H1 (cell line): ENCODE data around the gene SERPINH1. TPM values are rescaled to one million over a fixed set of nuclear protein-coding genes. Genes with fewer than 3 reads are reported as not detected.

ENCODE experiments used
- ASH2L ChIP-seq: fragments of 200-600, 300-600 bp; sonication (generic); IDR thresholded peaks from one replicate; pipeline ENCODE4 v1.7.1; 2017; ENCODE audit warnings: low read length
- BRCA1 ChIP-seq: IDR thresholded peaks from 2 replicates; pipeline ENCODE4 v1.6.1; 2012; ENCODE audit warnings: low read depth, low read length, improper control_type of control experiment
- CEBPB ChIP-seq: IDR thresholded peaks from 2 replicates; pipeline ENCODE4 v1.6.1; 2012; ENCODE audit warnings: low read depth, low read length
- CHD2 ChIP-seq: IDR thresholded peaks from 2 replicates; pipeline ENCODE4 v1.6.1; 2012; ENCODE audit warnings: low read length, improper control_type of control experiment
- CTBP2 ChIP-seq: IDR thresholded peaks from 2 replicates; pipeline ENCODE4 v1.7.0; 2011; ENCODE audit warnings: borderline replicate concordance, mild to moderate bottlenecking, moderate library complexity, mixed read lengths, low read length; ENCODE audit not compliant: insufficient read depth, insufficient read length
- GTF2F1 ChIP-seq: IDR thresholded peaks from 2 replicates; pipeline ENCODE4 v1.6.1; 2012; ENCODE audit warnings: low read depth, low read length, improper control_type of control experiment, borderline replicate concordance
- JUN ChIP-seq: IDR thresholded peaks from 2 replicates; pipeline ENCODE4 v1.6.1; 2011; ENCODE audit warnings: low read depth, mild to moderate bottlenecking, improper control_type of control experiment, low read length
- KDM5A ChIP-seq: fragments of 200-600 bp; IDR thresholded peaks from 2 replicates; pipeline ENCODE4 v1.7.1; 2012; ENCODE audit warnings: mild to moderate bottlenecking, low read length, inconsistent platforms, mixed read lengths
- PHF8 ChIP-seq: fragments of 200-600 bp; sonication (generic); conservative IDR thresholded peaks from 2 replicates; pipeline ENCODE4 v1.7.1; 2012; ENCODE audit warnings: low read depth, mild to moderate bottlenecking, inconsistent platforms, low read length, moderate library complexity
- POLR2AphosphoS5 ChIP-seq: IDR thresholded peaks from 2 replicates; pipeline ENCODE4 v1.6.1; 2011; ENCODE audit warnings: low read depth, low read length
- SAP30 ChIP-seq: fragments of 300-600 bp; sonication (generic); IDR thresholded peaks from 2 replicates; pipeline ENCODE4 v1.7.1; 2012; ENCODE audit warnings: low read length, moderate library complexity, mild to moderate bottlenecking, inconsistent platforms; ENCODE audit not compliant: insufficient read depth, insufficient replicate concordance
- SIN3A ChIP-seq, 2 experiments: IDR thresholded peaks in 1 of 2; conservative IDR thresholded peaks in 1 of 2; 2 replicates each; pipeline ENCODE4 v1.6.1; 2011 to 2012; ENCODE audit warnings: low read length in 2 of 2, improper control_type of control experiment in 1 of 2, low read depth in 1 of 2, mild to moderate bottlenecking in 1 of 2
- TBP ChIP-seq: IDR thresholded peaks from 2 replicates; pipeline ENCODE4 v1.6.1; 2011; ENCODE audit warnings: low read depth, low read length, improper control_type of control experiment
- polyA plus RNA-seq, 7 experiments: library from polyadenylated mRNA; depleted of rRNA in 3 of 7; stranded (reverse) in 5 of 7; unstranded in 2 of 7; fragments of >200 nt in 5 of 7; fragments of 200-250 nt in 2 of 7; gene quantifications; 1 replicate in 5 of 7; 2 replicates in 1 of 7; 4 replicates in 1 of 7; pipeline versions ENCODE4 v1.2.1 to v1.2.3, GENCODE V29; 2011 to 2013; ENCODE audit warnings: missing spikeins in 2 of 7, mixed read lengths in 2 of 7
- total RNA-seq: library from RNA; stranded (reverse); fragmentation: NEBNext Ultra II Directional; extraction: Animal tissue kit (Norgen Biotek cat#: 25700); gene quantifications from 2 replicates; pipeline ENCODE4 v1.2.1, GENCODE V29; 2021

The SERPINH1 gene
- total and polyA plus RNA-seq, 2 of the 8 experiments (the other 6 are each of a cell fraction or from before 2014, with no cell fraction given): 420 to 621 TPM

DNA sequence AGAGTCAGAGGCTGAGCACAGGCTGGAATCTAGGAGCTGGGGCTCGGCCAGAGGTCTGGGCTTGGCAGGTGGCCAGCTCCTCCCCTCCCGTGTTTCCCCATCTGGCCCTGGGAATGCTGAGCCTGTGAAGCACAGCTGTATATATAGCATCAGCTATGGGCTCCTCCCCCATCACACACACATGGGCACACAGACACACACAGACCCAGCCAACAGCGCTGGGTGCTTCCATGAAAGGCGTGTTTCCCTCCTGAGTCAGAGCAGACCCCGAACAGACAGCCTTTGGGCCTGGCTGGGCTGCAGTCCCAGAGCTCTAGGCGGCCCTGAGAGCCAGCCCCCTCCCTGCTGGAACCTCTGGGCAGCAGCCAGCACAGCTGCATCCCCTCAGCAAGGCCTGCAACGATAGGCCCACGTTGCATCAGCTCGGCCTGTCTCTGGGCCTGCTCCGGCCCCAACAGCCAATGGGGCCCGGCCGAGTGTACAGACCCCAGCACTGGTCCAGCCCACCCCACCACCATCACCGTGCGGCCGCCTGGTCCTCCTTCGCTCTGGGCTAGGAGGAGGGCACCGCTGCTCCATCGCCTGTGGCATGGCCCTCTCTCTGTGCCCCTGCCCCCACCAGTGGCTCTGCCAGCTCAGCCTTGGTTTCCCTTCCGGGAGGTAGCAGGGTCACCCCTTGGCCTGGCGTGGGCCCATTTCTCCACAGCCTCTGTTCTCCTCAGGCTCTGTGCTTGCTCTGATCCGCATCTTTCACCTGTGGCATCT, 7.6 kb upstream of the SERPINH1 start (continued):
- TF ChIP-seq CTBP2 (no peak), GTF2F1 (no peak), TBP (peak; percentile 57; the same call in 1 of the 2 replicates), PHF8 (no peak; the same call in 1 of the 2 replicates), ASH2L (peak; percentile 41), JUN (no peak), POLR2AphosphoS5 (no peak; the same call in none of the 2 replicates), CEBPB (peak; percentile 81), SIN3A (conservative IDR thresholded peaks at IDR 0.05 in 1 of 2, IDR thresholded peaks at IDR 0.05 in 1 of 2; ENCODE audit: low read depth in 1 of 2, low read length in 2 of 2) (no peak), BRCA1 (no peak), KDM5A (no peak), CHD2 (no peak), SAP30 (no peak)
